MCF 10A (cell line): Measurements from ENCODE around the gene ANKK1. TPM values are rescaled to one million over a fixed set of nuclear protein-coding genes. Genes with fewer than 3 reads are reported as not detected.

Experiments used
- BruUV-seq: library from RNA; stranded (reverse); fragments of 400-500 nt; replicated peaks from 2 replicates; lab custom pipeline; 2021; lab: Mats Ljungman, UMichigan
- CTCF ChIA-PET: fragments of 300-600 bp; sonication (Branson Sonifier 250); formaldehyde crosslinking; extraction: SDS; loops from one replicate; lab custom pipeline; 2021; ENCODE audit warnings: antibody characterized with exemption, inconsistent platforms; lab: Yijun Ruan, JAX
- POLR2A ChIA-PET: fragments of 300-600, 350-650 bp; sonication (Branson Sonifier 250); formaldehyde crosslinking; extraction: SDS; loops from one replicate; lab custom pipeline; 2020; ENCODE audit warnings: antibody characterized with exemption, inconsistent platforms; lab: Yijun Ruan, JAX
- DNase-seq: peaks from one replicate; pipeline ENCODE4 v3.0.0-alpha.2; 2018; ENCODE audit not compliant: unreplicated experiment
- H3K27ac Mint-ChIP-seq: one replicate; pipeline ENCODE4 v1.8.0; 2022; ENCODE audit warnings: mild to moderate bottlenecking, low read depth, mixed read lengths; ENCODE audit not compliant: unreplicated experiment
- H3K27me3 Mint-ChIP-seq: one replicate; pipeline ENCODE4 v1.8.0; 2022; ENCODE audit warnings: mixed read lengths; ENCODE audit not compliant: insufficient read depth, unreplicated experiment
- H3K36me3 Mint-ChIP-seq: one replicate; pipeline ENCODE4 v1.8.0; 2022; ENCODE audit warnings: mild to moderate bottlenecking, moderate library complexity, mixed read lengths; ENCODE audit not compliant: insufficient read depth, unreplicated experiment
- H3K4me1 Mint-ChIP-seq: one replicate; pipeline ENCODE4 v1.8.0; 2022; ENCODE audit warnings: mixed read lengths; ENCODE audit not compliant: insufficient read depth, unreplicated experiment
- H3K4me3 Mint-ChIP-seq: one replicate; pipeline ENCODE4 v1.8.0; 2022; ENCODE audit warnings: mild to moderate bottlenecking, moderate library complexity, mixed read lengths; ENCODE audit not compliant: unreplicated experiment
- H3K9me3 Mint-ChIP-seq: one replicate; pipeline ENCODE4 v1.8.0; 2022; ENCODE audit warnings: mixed read lengths; ENCODE audit not compliant: unreplicated experiment
- intact Hi-C: fragments of 100-400 bp; cut with micrococcal nuclease; formaldehyde crosslinking; loops from 2 replicates; pipeline ENCODE4 v1.14.1; 2022
- total RNA-seq: library from RNA; stranded (reverse); gene quantifications from 2 replicates; pipeline ENCODE4 v1.2.3, GENCODE V29; 2022
- TF ChIP-seq, protein P1 (sequence below): fragments of 200-600 bp; IDR thresholded peaks from one replicate; pipeline ENCODE4 v1.8.0; 2022; ENCODE audit warnings: antibody characterized with exemption, mild to moderate bottlenecking; ENCODE audit not compliant: unreplicated experiment

The ANKK1 gene
- total RNA-seq, 1 experiment from 2014 or later = 0.47 TPM

DNA sequence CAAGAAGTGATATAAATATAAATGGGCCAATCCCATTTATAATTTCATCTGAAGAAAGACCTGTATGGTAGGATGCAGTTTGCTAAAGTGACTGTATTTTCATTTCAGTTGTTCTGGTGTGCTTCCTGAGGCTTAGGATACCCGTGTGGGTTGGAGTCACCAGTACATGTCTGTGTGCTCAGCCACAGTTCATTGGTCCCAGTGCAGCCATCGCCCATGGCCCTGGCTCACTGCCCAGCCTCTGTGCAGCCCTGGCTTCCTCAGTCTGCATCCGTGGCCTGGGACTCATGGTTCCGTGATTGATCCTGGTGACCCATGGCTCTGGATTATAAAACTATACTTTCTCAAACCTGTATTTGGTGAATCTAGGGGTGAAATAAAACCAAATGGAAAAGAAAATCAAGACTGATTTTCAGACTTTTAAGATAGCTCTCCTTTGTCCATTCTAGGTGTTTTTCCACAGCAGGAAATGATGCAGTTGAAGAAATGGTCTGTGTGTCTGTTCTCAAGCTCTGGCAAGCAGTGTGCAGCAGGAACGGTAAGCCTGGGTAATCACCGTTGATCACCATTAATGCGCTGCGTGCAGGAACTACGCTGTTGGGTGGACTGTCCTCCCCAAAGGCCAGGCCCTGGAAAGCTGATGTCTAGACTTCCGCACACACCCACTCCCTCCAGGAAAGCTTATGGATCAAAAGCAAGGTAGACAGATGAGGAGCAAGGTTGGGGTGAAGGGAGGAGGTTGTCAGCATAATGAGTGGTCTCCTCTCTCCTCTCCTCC lies 46.0 kb upstream of the ANKK1 start:
- intact Hi-C loops = no loop called here
- peaks cover 24% of the 10 kb centered on the region for H3K36me3 Mint-ChIP-seq

DNA sequence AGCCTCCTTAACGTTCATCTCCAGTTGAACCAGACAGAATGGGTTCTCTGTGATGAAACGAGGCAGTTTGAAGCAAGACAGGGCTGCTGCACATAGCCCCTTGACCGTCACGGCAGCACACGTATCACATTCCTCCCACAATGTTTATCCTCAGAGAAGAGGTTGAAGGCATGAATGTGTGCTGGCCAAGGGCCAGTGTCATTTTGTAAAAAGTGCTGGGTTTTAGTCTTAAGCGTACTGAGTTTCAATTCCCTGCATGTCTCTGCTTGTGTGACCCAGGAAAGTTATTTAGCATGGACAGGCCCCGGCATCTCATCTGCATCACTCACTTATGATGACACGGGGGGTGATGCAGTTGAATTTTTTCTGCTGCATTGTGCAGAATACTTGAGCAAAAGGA lies 41.6 kb upstream of the ANKK1 start:
- intact Hi-C loops = no loop called here
- H3K36me3 Mint-ChIP-seq = peaks cover 41% of the 10 kb centered on the region
- TF ChIP-seq, protein P1, sequence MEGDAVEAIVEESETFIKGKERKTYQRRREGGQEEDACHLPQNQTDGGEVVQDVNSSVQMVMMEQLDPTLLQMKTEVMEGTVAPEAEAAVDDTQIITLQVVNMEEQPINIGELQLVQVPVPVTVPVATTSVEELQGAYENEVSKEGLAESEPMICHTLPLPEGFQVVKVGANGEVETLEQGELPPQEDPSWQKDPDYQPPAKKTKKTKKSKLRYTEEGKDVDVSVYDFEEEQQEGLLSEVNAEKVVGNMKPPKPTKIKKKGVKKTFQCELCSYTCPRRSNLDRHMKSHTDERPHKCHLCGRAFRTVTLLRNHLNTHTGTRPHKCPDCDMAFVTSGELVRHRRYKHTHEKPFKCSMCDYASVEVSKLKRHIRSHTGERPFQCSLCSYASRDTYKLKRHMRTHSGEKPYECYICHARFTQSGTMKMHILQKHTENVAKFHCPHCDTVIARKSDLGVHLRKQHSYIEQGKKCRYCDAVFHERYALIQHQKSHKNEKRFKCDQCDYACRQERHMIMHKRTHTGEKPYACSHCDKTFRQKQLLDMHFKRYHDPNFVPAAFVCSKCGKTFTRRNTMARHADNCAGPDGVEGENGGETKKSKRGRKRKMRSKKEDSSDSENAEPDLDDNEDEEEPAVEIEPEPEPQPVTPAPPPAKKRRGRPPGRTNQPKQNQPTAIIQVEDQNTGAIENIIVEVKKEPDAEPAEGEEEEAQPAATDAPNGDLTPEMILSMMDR = no peak
- H3K4me1 Mint-ChIP-seq = no peaks in the 10 kb centered on the region
- H3K4me3 Mint-ChIP-seq = no peak overlapping the region
- CTCF ChIA-PET = interaction anchor here (0.7 to 2.5 kb wide), 10 partner anchors 16 to 427 kb away, joined by 3 to 7 read pairs (median 3); partner anchors contain the start of genes TTC12 and ZW10
- H3K9me3 Mint-ChIP-seq = no peaks in the 10 kb centered on the region
- no peaks in the 10 kb centered on the region for H3K27me3 Mint-ChIP-seq
- no peak overlapping the region for H3K27ac Mint-ChIP-seq
- peak; percentile 69 for DNase-seq
- no TSS peak for BruUV-seq
- POLR2A ChIA-PET = interaction anchor here (0.6 to 2.0 kb wide), 13 partner anchors 9 to 395 kb away, joined by 3 to 10 read pairs (median 3); no protein-coding TSS in a partner anchor

More for the DNA sequence above, 46.0 kb upstream of the ANKK1 start:
- no peaks in the 10 kb centered on the region for H3K4me1 Mint-ChIP-seq
- ChIA-PET CTCF (interaction anchor here (0.9 kb wide), 1 partner anchor 35 kb away, joined by 3 read pairs; no protein-coding TSS in a partner anchor), POLR2A (no interaction called here)
- BruUV-seq = no TSS peak
- no peaks in the 10 kb centered on the region for H3K27me3 Mint-ChIP-seq
- no peak overlapping the region for H3K27ac Mint-ChIP-seq
- no peak for DNase-seq
- TF ChIP-seq, protein P1 = no peak
- no peaks in the 10 kb centered on the region for H3K9me3 Mint-ChIP-seq
- H3K4me3 Mint-ChIP-seq = no peak overlapping the region

DNA sequence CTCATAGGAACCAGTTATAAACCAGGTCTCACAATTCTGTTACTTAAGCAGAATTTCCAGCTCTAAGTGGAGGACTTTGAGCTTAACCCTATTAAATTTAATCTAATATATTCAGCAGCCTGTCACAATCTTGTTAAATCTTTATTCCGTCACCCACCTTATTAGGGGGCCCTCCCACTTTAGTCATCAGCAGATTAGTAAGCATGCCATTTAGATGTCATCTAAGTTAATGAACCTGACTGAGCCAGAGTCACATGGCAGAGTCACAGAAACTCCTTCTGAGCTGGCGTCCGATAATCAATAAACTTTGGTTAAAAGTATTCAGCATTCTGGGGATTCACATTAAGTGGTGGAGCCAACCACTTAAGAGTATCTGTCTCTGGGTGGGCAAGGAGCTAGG lies 38.1 kb upstream of the ANKK1 start:
- POLR2A ChIA-PET = interaction anchor here (1.1 kb wide), 1 partner anchor 23 kb away, joined by 3 read pairs; no protein-coding TSS in a partner anchor
- TF ChIP-seq, protein P1 = no peak
- no TSS peak for BruUV-seq
- H3K27ac Mint-ChIP-seq = no peak overlapping the region
- intact Hi-C loops = no loop called here
- H3K4me3 Mint-ChIP-seq = no peak overlapping the region
- no peaks in the 10 kb centered on the region for H3K4me1 Mint-ChIP-seq
- H3K9me3 Mint-ChIP-seq = peaks cover 5% of the 10 kb centered on the region
- no peaks in the 10 kb centered on the region for H3K27me3 Mint-ChIP-seq
- peaks cover 44% of the 10 kb centered on the region for H3K36me3 Mint-ChIP-seq
- DNase-seq = no peak
- CTCF ChIA-PET = interaction anchor here (1.1 to 1.2 kb wide), 2 partner anchors 12 to 144 kb away, joined by 3 to 5 read pairs; no protein-coding TSS in a partner anchor

DNA sequence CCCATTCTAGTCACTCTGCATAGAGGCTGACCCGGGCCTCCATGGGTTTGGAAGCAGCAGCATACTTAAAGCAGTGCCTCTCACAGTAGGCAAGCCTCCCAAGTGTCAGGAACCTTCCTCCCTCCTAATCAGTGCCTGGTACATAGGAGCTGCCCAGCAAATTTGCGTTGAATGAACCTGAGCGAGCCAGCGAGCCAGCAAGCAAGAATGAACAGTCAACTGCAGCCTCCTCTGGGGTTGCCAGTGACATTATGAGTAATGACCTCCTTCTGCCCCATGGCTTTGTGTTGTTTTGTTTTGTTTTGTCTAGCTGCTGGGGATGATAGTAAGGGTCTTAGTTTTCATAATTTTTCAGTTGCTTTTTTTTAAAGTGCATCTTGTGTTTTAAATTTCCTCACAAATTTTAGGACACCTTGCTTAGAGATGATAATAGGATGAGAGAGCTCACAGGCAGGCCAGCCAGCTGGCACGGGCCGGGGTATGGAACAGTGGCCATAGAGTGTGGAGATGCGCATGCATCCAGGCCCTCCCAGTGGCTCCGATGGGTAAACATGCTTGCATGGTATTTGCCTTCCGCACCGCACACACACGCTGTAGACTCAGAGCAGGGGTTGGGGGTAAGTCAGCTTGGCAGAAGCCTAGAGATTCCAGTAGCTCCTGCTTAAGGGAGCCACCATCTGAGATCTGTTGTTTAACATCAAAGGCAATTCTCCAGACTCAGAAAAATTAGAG lies 37.1 kb upstream of the ANKK1 start:
- DNase-seq = no peak
- BruUV-seq = no TSS peak
- CTCF ChIA-PET = interaction anchor here (1.1 kb wide), 1 partner anchor 143 kb away, joined by 3 read pairs; no protein-coding TSS in a partner anchor
- peaks cover 54% of the 10 kb centered on the region for H3K36me3 Mint-ChIP-seq
- no peak overlapping the region for H3K4me3 Mint-ChIP-seq
- no peaks in the 10 kb centered on the region for H3K27me3 Mint-ChIP-seq
- no peak overlapping the region for H3K27ac Mint-ChIP-seq
- intact Hi-C loops = no loop called here
- H3K4me1 Mint-ChIP-seq = no peaks in the 10 kb centered on the region
- POLR2A ChIA-PET = no interaction called here
- H3K9me3 Mint-ChIP-seq = peaks cover 14% of the 10 kb centered on the region
- TF ChIP-seq, protein P1 = no peak
